GM12875 (cell line): Measurements from ENCODE around the gene RPL4.
"Not testable (repeated sequence)": the region's sequence is repeated elsewhere in the genome, so short reads cannot be mapped to it uniquely, and the experiment has no call there.

Experiments used
- H3K4me3 ChIP-seq: one replicate; pipeline ENCODE4 v1.5.1; 2011; ENCODE audit warnings: low read depth, low read length, control low read depth
- CTCF ChIP-seq: IDR thresholded peaks from 2 replicates; pipeline ENCODE4 v1.5.1; 2011; ENCODE audit warnings: low read depth, mild to moderate bottlenecking, control low read depth, inconsistent platforms, low read length, moderate library complexity, borderline replicate concordance; ENCODE audit not compliant: insufficient read depth

Gene RPL4

DNA sequence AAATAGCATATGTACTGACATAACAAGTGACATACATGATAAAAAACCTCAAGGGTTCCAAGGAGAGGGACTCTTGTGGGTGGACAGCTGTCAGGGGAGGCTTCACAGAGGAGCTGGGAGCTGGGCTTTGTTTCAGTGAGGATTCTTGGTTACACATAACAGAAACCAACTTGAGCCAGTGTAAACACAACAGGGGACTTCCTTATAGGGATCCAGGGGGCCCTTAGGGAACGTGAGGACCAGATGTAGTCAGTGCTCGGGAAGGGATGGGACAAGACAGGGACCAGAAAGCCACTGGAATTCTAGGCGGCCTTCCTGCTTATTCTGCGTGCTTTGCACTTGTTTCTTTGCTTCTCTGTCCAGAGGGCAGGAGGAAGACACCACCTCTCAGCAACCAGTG lies 42.0 kb downstream of the RPL4 start:
- no peak for TF ChIP-seq CTCF
- no peak overlapping the region for H3K4me3 ChIP-seq

- H3K4me3 ChIP-seq, result no peak overlapping the region
- no peak for TF ChIP-seq CTCF
Observed at GRCh38 chr15:66461917-66462316, 42.7 kb downstream of the RPL4 start.

GRCh38 chr15:66461294-66461693 lies 43.4 kb downstream of the RPL4 start:
- H3K4me3 ChIP-seq, result not testable (repeated sequence)

GRCh38 chr15:66459818-66460615 lies 44.6 kb downstream of the RPL4 start:
- no peak for TF ChIP-seq CTCF
- H3K4me3 ChIP-seq, result no peak overlapping the region

- H3K4me3 ChIP-seq, result no peak overlapping the region
- no peak for TF ChIP-seq CTCF
Observed at GRCh38 chr15:66456211-66456610, 48.4 kb downstream of the RPL4 start.

DNA sequence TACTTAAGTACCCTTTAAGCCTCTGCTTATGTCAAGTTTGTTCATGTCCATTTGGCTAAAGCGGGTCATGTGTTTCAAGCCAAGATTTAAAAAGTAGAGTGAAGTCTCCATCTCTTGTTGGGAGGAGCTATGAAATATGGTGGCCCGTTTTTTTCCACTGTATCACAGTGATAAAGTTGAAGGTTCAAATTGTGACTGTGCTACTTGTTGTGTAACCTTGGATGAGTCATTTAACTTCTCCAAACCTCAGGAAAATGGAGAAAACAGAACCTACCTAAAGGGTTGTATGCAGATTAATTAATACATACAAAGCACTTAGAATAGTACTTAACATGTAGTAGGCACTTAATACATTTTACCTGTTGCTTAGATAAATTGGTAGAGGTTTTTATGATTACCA lies 50.5 kb downstream of the RPL4 start:
- no peak for TF ChIP-seq CTCF
- H3K4me3 ChIP-seq, result no peak overlapping the region

- no peak for TF ChIP-seq CTCF
- H3K4me3 ChIP-seq, result no peak overlapping the region
Observed at GRCh38 chr15:66452971-66453580, 51.6 kb downstream of the RPL4 start.
